ENCODE measurements around the gene NTRK2.

The NTRK2 gene

GRCh38 chr9:84950879-84951811 lies 281.6 kb downstream of the NTRK2 start:
- in situ Hi-C loops (cut with HindIII; ENCODE audit: low sequenced_read_pairs): no loop called here
- no peak overlapping the region for H3K4me3 ChIP-seq (ENCODE audit: low read depth, low read length)
- no peak for DNase-seq (ENCODE audit: low read depth)
- TF ChIP-seq, protein P1, sequence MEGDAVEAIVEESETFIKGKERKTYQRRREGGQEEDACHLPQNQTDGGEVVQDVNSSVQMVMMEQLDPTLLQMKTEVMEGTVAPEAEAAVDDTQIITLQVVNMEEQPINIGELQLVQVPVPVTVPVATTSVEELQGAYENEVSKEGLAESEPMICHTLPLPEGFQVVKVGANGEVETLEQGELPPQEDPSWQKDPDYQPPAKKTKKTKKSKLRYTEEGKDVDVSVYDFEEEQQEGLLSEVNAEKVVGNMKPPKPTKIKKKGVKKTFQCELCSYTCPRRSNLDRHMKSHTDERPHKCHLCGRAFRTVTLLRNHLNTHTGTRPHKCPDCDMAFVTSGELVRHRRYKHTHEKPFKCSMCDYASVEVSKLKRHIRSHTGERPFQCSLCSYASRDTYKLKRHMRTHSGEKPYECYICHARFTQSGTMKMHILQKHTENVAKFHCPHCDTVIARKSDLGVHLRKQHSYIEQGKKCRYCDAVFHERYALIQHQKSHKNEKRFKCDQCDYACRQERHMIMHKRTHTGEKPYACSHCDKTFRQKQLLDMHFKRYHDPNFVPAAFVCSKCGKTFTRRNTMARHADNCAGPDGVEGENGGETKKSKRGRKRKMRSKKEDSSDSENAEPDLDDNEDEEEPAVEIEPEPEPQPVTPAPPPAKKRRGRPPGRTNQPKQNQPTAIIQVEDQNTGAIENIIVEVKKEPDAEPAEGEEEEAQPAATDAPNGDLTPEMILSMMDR (IDR thresholded peaks at IDR 0.05; ENCODE audit: low read depth, low read length, missing control alignments): no peak

DNA sequence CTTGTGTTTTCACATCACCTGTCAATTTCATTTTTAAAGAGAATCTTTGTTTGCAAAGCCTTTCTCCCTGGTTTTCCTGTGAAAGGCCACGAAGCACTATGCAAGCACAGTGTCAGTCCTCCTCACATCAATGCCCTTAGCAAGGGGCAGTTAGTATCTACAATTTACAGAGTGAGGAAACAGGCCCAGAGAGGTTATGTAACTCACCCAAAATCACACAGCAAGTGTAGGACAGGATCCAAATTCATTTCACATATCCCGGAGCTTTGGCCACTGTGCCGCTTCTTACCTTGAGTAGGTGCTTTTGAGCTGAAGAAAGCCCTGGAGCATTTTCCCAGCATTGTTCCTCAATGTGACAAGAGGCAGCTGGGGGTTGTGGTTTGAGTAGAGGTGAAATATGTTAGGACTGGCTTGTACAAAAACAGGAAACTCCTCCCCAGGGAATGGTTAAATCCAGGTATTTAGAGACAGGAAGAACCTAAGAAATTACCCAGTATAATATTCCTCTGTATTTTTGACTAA lies 283.8 kb downstream of the NTRK2 start:
- TF ChIP-seq, protein P1 (IDR thresholded peaks at IDR 0.05; ENCODE audit: low read depth, low read length, missing control alignments): no peak
- H3K4me3 ChIP-seq (ENCODE audit: low read depth, low read length): no peak overlapping the region
- in situ Hi-C loops (cut with HindIII; ENCODE audit: low sequenced_read_pairs): no loop called here
- no peak for DNase-seq (ENCODE audit: low read depth)

- in situ Hi-C loops (cut with HindIII; ENCODE audit: low sequenced_read_pairs): no loop called here
- TF ChIP-seq, protein P1 (IDR thresholded peaks at IDR 0.05; ENCODE audit: low read depth, low read length, missing control alignments): peak; percentile 97
- no peak overlapping the region for H3K4me3 ChIP-seq (ENCODE audit: low read depth, low read length)
- DNase-seq (ENCODE audit: low read depth): peak; percentile 15
These were observed 284.5 kb downstream of the NTRK2 start for GRCh38 chr9:84953797-84954705.

- TF ChIP-seq, protein P1 (IDR thresholded peaks at IDR 0.05; ENCODE audit: low read depth, low read length, missing control alignments): no peak
- no peak overlapping the region for H3K4me3 ChIP-seq (ENCODE audit: low read depth, low read length)
- in situ Hi-C loops (cut with HindIII; ENCODE audit: low sequenced_read_pairs): no loop called here
- DNase-seq (ENCODE audit: low read depth): no peak
These were observed 285.6 kb downstream of the NTRK2 start for GRCh38 chr9:84955155-84955554.

GRCh38 chr9:84955971-84956370 lies 286.4 kb downstream of the NTRK2 start:
- TF ChIP-seq, protein P1 (IDR thresholded peaks at IDR 0.05; ENCODE audit: low read depth, low read length, missing control alignments): no peak
- in situ Hi-C loops (cut with HindIII; ENCODE audit: low sequenced_read_pairs): no loop called here
- no peak overlapping the region for H3K4me3 ChIP-seq (ENCODE audit: low read depth, low read length)
- DNase-seq (ENCODE audit: low read depth): peak; percentile 13

DNA sequence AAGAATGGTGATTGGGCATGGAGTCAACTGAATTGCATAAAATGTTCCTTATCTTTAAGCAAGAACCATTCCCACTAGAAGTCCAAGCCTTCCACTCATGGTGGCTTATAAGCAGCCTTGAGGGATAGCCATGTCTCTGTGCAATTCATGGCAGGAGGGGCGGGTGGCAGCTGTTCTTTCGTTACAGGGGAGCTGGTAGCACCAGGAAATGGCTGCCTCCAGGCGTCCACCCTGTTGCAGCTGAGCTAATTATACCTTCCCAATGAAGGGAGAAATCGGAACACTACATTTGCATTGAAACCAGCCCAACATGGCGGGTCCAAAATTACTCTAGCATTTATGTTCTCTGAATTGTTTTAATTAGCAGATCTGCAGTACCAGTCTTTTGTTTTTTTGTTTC lies 289.8 kb downstream of the NTRK2 start:
- TF ChIP-seq, protein P1 (IDR thresholded peaks at IDR 0.05; ENCODE audit: low read depth, low read length, missing control alignments): no peak
- in situ Hi-C loops (cut with HindIII; ENCODE audit: low sequenced_read_pairs): no loop called here
- no peak for DNase-seq (ENCODE audit: low read depth)
- no peak overlapping the region for H3K4me3 ChIP-seq (ENCODE audit: low read depth, low read length)
